IMR-90 (cell line): ENCODE results near the gene STMN1. TPM values are rescaled to one million over a fixed set of nuclear protein-coding genes. Genes with fewer than 3 reads are reported as not detected.

Source experiments
- ATAC-seq: fragments of 200-7000 bp; cut with Tn5 transposase; 2 replicates; pipeline ENCODE4 v1.9.1; 2020; ENCODE audit warnings: low read depth, mild to moderate bottlenecking, moderate library complexity
- BruUV-seq: library from RNA; stranded (reverse); fragments of 400-500 nt; replicated peaks from 2 replicates; lab custom pipeline; 2021; lab: Mats Ljungman, UMichigan
- CTCF ChIA-PET: fragments of 300-600 bp; formaldehyde crosslinking; extraction: SDS; loops from one replicate; lab custom pipeline; 2021; ENCODE audit warnings: antibody characterized with exemption; lab: Yijun Ruan, JAX
- POLR2A ChIA-PET: fragments of 300-600 bp; sonication (Branson Sonifier 250); formaldehyde crosslinking; loops from one replicate; lab custom pipeline; 2022; ENCODE audit warnings: antibody characterized with exemption; ENCODE audit not compliant: unreplicated experiment; lab: Charles Lee
- DNase-seq: peaks from one replicate; pipeline ENCODE4 v3.0.0; 2013
- H2AFZ ChIP-seq: replicated peaks from 2 replicates; pipeline ENCODE3; 2013; ENCODE audit warnings: low read length, mild to moderate bottlenecking; ENCODE audit not compliant: poor library complexity
- H2AK5ac ChIP-seq: 2 replicates; pipeline ENCODE4 v1.6.1; 2013; ENCODE audit warnings: low read depth, low read length, inconsistent platforms
- H2AK9ac ChIP-seq: replicated peaks from 2 replicates; pipeline ENCODE3; 2013; ENCODE audit warnings: mild to moderate bottlenecking, low read depth, low read length, moderate library complexity; ENCODE audit not compliant: poor library complexity
- H2BK120ac ChIP-seq: 2 replicates; pipeline ENCODE4 v1.6.1; 2013; ENCODE audit warnings: low read depth, low read length, inconsistent platforms
- H2BK15ac ChIP-seq: 3 replicates; pipeline ENCODE4 v1.6.1; 2013; ENCODE audit warnings: low read depth, low read length, inconsistent platforms
- H2BK20ac ChIP-seq: 2 replicates; pipeline ENCODE4 v1.6.1; 2013; ENCODE audit warnings: low read depth, mild to moderate bottlenecking, inconsistent platforms, low read length, moderate library complexity
- H2BK5ac ChIP-seq: 2 replicates; pipeline ENCODE4 v1.6.1; 2013; ENCODE audit warnings: mild to moderate bottlenecking, low read depth, low read length, inconsistent platforms; ENCODE audit not compliant: poor library complexity, severe bottlenecking
- H3K14ac ChIP-seq: replicated peaks from 2 replicates; pipeline ENCODE4 v1.6.1; 2013; ENCODE audit warnings: low read depth, low read length, inconsistent platforms
- H3K18ac ChIP-seq: 2 replicates; pipeline ENCODE4 v1.6.1; 2013; ENCODE audit warnings: low read depth, low read length, control low read depth
- H3K23ac ChIP-seq: 2 replicates; pipeline ENCODE4 v1.6.1; 2013; ENCODE audit warnings: low read depth, low read length, inconsistent platforms
- H3K27ac ChIP-seq: 2 replicates; pipeline ENCODE4 v1.5.1; 2013; ENCODE audit warnings: mild to moderate bottlenecking, control low read depth, low read length; ENCODE audit not compliant: insufficient read depth
- H3K27me3 ChIP-seq: 2 replicates; pipeline ENCODE4 v1.6.1; 2013; ENCODE audit warnings: low read length; ENCODE audit not compliant: control insufficient read depth, insufficient read depth
- H3K36me3 ChIP-seq: 2 replicates; pipeline ENCODE4 v1.6.1; 2013; ENCODE audit warnings: low read length, mixed read lengths; ENCODE audit not compliant: control insufficient read depth, insufficient read depth
- H3K4ac ChIP-seq: 2 replicates; pipeline ENCODE4 v1.6.1; 2013; ENCODE audit warnings: low read depth, low read length, inconsistent platforms
- H3K4me1 ChIP-seq: 2 replicates; pipeline ENCODE4 v1.6.1; 2013; ENCODE audit warnings: low read length, mixed read lengths; ENCODE audit not compliant: control insufficient read depth, insufficient read depth
- H3K4me2 ChIP-seq: 2 replicates; pipeline ENCODE4 v1.6.1; 2013; ENCODE audit warnings: low read depth, mild to moderate bottlenecking, control low read depth, low read length, moderate library complexity
- H3K4me3 ChIP-seq: 2 replicates; pipeline ENCODE4 v1.5.1; 2013; ENCODE audit warnings: low read depth, mild to moderate bottlenecking, control low read depth, low read length, moderate library complexity; ENCODE audit not compliant: insufficient read depth
- H3K56ac ChIP-seq: 2 replicates; pipeline ENCODE4 v1.6.1; 2013; ENCODE audit warnings: low read length, inconsistent platforms; ENCODE audit not compliant: insufficient read depth; ENCODE audit errors: extremely low read depth
- H3K79me1 ChIP-seq, 2 experiments: 2 replicates each; pipeline ENCODE4 v1.6.1; 2013; ENCODE audit warnings: low read length in 2 of 2, inconsistent platforms in 1 of 2, low read depth in 1 of 2
- H3K9ac ChIP-seq: 2 replicates; pipeline ENCODE4 v1.6.1; 2013; ENCODE audit warnings: low read depth, low read length, control low read depth
- H3K9me1 ChIP-seq: 2 replicates; pipeline ENCODE4 v1.6.1; 2013; ENCODE audit warnings: low read length, inconsistent platforms; ENCODE audit not compliant: insufficient read depth
- H3K9me3 ChIP-seq: 2 replicates; pipeline ENCODE4 v1.6.1; 2013; ENCODE audit warnings: low read length; ENCODE audit not compliant: control insufficient read depth, insufficient read depth
- H4K20me1 ChIP-seq: 2 replicates; pipeline ENCODE4 v1.6.1; 2013; ENCODE audit warnings: low read length, inconsistent platforms; ENCODE audit not compliant: insufficient read depth
- H4K5ac ChIP-seq: 2 replicates; pipeline ENCODE4 v1.6.1; 2013; ENCODE audit warnings: mild to moderate bottlenecking, low read depth, low read length, control low read depth
- H4K8ac ChIP-seq, 2 experiments: 2 replicates each; pipeline ENCODE4 v1.6.1; 2013; ENCODE audit warnings: low read depth in 2 of 2, low read length in 2 of 2, control low read depth in 1 of 2, inconsistent platforms in 1 of 2
- H4K91ac ChIP-seq: 2 replicates; pipeline ENCODE4 v1.6.1; 2013; ENCODE audit warnings: low read depth, low read length, inconsistent platforms; ENCODE audit not compliant: insufficient read depth
- BHLHE40 ChIP-seq: fragments of 150-350 bp; IDR thresholded peaks from 2 replicates; pipeline ENCODE4 v1.6.1; 2016; ENCODE audit warnings: mild to moderate bottlenecking, low read depth, low read length
- CEBPB ChIP-seq: IDR thresholded peaks from 2 replicates; pipeline ENCODE4 v1.6.1; 2012; ENCODE audit warnings: low read depth, low read length, improper control_type of control experiment
- CHD1 ChIP-seq: IDR thresholded peaks from 2 replicates; pipeline ENCODE4 v1.6.1; 2012; ENCODE audit warnings: low read depth, low read length, improper control_type of control experiment
- CTCF ChIP-seq: conservative IDR thresholded peaks from 2 replicates; pipeline ENCODE4 v1.5.1; 2012; ENCODE audit warnings: mild to moderate bottlenecking, low read depth, low read length, improper control_type of control experiment
- FOS ChIP-seq: fragments of 150-350 bp; IDR thresholded peaks from 2 replicates; pipeline ENCODE4 v1.6.1; 2016; ENCODE audit warnings: low read depth, low read length
- MAFK ChIP-seq: IDR thresholded peaks from 2 replicates; pipeline ENCODE4 v1.6.1; 2012; ENCODE audit warnings: low read depth, low read length, improper control_type of control experiment
- MAZ ChIP-seq: IDR thresholded peaks from 2 replicates; pipeline ENCODE4 v1.6.1; 2012; ENCODE audit warnings: low read depth, mild to moderate bottlenecking, low read length, improper control_type of control experiment, moderate library complexity, borderline replicate concordance
- MXI1 ChIP-seq: IDR thresholded peaks from 2 replicates; pipeline ENCODE4 v1.6.1; 2012; ENCODE audit warnings: low read depth, mild to moderate bottlenecking, low read length, moderate library complexity, borderline replicate concordance
- NFE2L2 ChIP-seq: fragments of 150-350 bp; IDR thresholded peaks from 2 replicates; pipeline ENCODE4 v1.6.1; 2016; ENCODE audit warnings: low read depth, mild to moderate bottlenecking, low read length
- POLR2A ChIP-seq: IDR thresholded peaks from 2 replicates; pipeline ENCODE4 v1.6.1; 2012; ENCODE audit warnings: mild to moderate bottlenecking, low read depth, low read length
- RAD21 ChIP-seq: IDR thresholded peaks from 2 replicates; pipeline ENCODE4 v1.6.1; 2012; ENCODE audit warnings: low read length, improper control_type of control experiment
- RCOR1 ChIP-seq: IDR thresholded peaks from 2 replicates; pipeline ENCODE4 v1.6.1; 2012; ENCODE audit warnings: mild to moderate bottlenecking, low read length, improper control_type of control experiment; ENCODE audit not compliant: insufficient replicate concordance
- SMC3 ChIP-seq: fragments of 150-350 bp; IDR thresholded peaks from 2 replicates; pipeline ENCODE4 v1.6.1; 2016; ENCODE audit warnings: low read depth, mild to moderate bottlenecking, antibody characterized with exemption, low read length, moderate library complexity
- WGBS, 2 experiments: methylation state at CpG; one replicate each; pipeline versions ENCODE4 v1.1.5 to v1.1.7; 2013; ENCODE audit warnings: missing lambda C conversion rate in 2 of 2; ENCODE audit not compliant: insufficient read length in 1 of 2; ENCODE audit errors: extremely low coverage in 2 of 2; 5-methylcytosine and 5-hydroxymethylcytosine counted together
- dilution Hi-C: fragments of 300-500 bp; cut with HindIII; formaldehyde crosslinking; loops from one replicate; pipeline ENCODE4 v1.14.3; 2018; ENCODE audit warnings: low sequenced_read_pairs; ENCODE audit not compliant: unreplicated experiment
- in situ Hi-C: fragments of 300-500 bp; cut with MboI; formaldehyde crosslinking; loops from 3 replicates; pipeline ENCODE4 v1.14.3; 2019; ENCODE audit warnings: low sequenced_read_pairs, inconsistent platforms, mixed read lengths
- intact Hi-C: fragments of 100-400 bp; cut with micrococcal nuclease; formaldehyde crosslinking; loops from 2 replicates; pipeline ENCODE4 v1.10.0; 2022
- polyA plus RNA-seq, 3 experiments: library from polyadenylated mRNA; depleted of rRNA; stranded (reverse); fragments of >200 nt; gene quantifications; 2 replicates each; pipeline ENCODE4 v1.2.3, GENCODE V29; 2012; ENCODE audit warnings: low replicate concordance in 1 of 3
- total RNA-seq: library from RNA; depleted of rRNA; stranded (reverse); fragments of >200 nt; gene quantifications from 2 replicates; pipeline ENCODE4 v1.2.3, GENCODE V29; 2012

STMN1 gene
- total and polyA plus RNA-seq, 2 of the 4 experiments (the other 2 are of a cell fraction): 93.0 to 273 TPM

GRCh38 chr1:25897754-25898153 lies 8.5 kb downstream of the STMN1 start:
- no peak overlapping the region for H2AK5ac ChIP-seq
- no peak overlapping the region for H2BK20ac ChIP-seq
- TF ChIP-seq BHLHE40 (no peak), MXI1 (no peak), CTCF (no peak), SMC3 (no peak), RAD21 (no peak), CHD1 (no peak), FOS (no peak), POLR2A (no peak), CEBPB (no peak), MAZ (no peak), NFE2L2 (no peak), RCOR1 (no peak), MAFK (no peak)
- H3K18ac ChIP-seq: no peak overlapping the region
- CTCF ChIA-PET: interaction anchor here (4.3 kb wide), 1 partner anchor 99 kb away, joined by 47 read pairs; the partner anchor contains the start of gene PAFAH2
- 0 out of 2 replicates have a peak, but pooled peaks cover 4% of the 10 kb centered on the region for H4K20me1 ChIP-seq
- peak overlapping the region; percentile 25 for H2AFZ ChIP-seq
- peaks cover 40 to 77% of the 10 kb centered on the region in 2 experiments for H3K79me1 ChIP-seq
- no peak overlapping the region for H2BK5ac ChIP-seq
- POLR2A ChIA-PET: no interaction called here
- in situ Hi-C loops (loop anchor here (5.0 kb wide), 1 partner anchor 100 kb away; the partner anchor contains the start of gene PAFAH2), dilution Hi-C loops (no loop called here), intact Hi-C loops (loop anchor here (5.0 kb wide), 1 partner anchor 75 kb away; no protein-coding TSS in a partner anchor)
- H3K56ac ChIP-seq: no peak overlapping the region
- no peak overlapping the region for H3K4me3 ChIP-seq
- H4K8ac ChIP-seq: peak overlapping the region in 1 of 2 experiments; percentile 45; a peak in 1 of 4 replicates
- no peak overlapping the region for H3K23ac ChIP-seq
- no peaks in the 10 kb centered on the region for H3K9me3 ChIP-seq
- H4K91ac ChIP-seq: no peak overlapping the region
- H3K4me1 ChIP-seq: peaks cover 21% of the 10 kb centered on the region
- H3K9me1 ChIP-seq: peaks cover 20% of the 10 kb centered on the region
- no TSS peak for BruUV-seq
- H3K27ac ChIP-seq: no peak overlapping the region
- H2BK15ac ChIP-seq: no peak overlapping the region
- peak overlapping the region; percentile 12 for H2AK9ac ChIP-seq
- no peak overlapping the region for H4K5ac ChIP-seq
- H3K9ac ChIP-seq: no peak overlapping the region
- no peak for ATAC-seq
- no peak overlapping the region for H2BK120ac ChIP-seq
- no peak overlapping the region for H3K4ac ChIP-seq
- 100% methylated on average over 1 of the region's 5 CpGs; no CpG with 5 or more reads in 1 of the 2 experiments for WGBS, 2 experiments
- H3K27me3 ChIP-seq: no peaks in the 10 kb centered on the region
- H3K36me3 ChIP-seq: peaks cover 38% of the 10 kb centered on the region
- no peak overlapping the region for H3K4me2 ChIP-seq
- DNase-seq: no peak
- no peak overlapping the region for H3K14ac ChIP-seq
